ENCODE measurements around the gene USP7. TPM values are rescaled to one million over a fixed set of nuclear protein-coding genes. Genes with fewer than 3 reads are reported as not detected.

USP7 gene
- total and polyA plus RNA-seq, 8 donors = 70.4 to 159 (median 119) TPM

DNA sequence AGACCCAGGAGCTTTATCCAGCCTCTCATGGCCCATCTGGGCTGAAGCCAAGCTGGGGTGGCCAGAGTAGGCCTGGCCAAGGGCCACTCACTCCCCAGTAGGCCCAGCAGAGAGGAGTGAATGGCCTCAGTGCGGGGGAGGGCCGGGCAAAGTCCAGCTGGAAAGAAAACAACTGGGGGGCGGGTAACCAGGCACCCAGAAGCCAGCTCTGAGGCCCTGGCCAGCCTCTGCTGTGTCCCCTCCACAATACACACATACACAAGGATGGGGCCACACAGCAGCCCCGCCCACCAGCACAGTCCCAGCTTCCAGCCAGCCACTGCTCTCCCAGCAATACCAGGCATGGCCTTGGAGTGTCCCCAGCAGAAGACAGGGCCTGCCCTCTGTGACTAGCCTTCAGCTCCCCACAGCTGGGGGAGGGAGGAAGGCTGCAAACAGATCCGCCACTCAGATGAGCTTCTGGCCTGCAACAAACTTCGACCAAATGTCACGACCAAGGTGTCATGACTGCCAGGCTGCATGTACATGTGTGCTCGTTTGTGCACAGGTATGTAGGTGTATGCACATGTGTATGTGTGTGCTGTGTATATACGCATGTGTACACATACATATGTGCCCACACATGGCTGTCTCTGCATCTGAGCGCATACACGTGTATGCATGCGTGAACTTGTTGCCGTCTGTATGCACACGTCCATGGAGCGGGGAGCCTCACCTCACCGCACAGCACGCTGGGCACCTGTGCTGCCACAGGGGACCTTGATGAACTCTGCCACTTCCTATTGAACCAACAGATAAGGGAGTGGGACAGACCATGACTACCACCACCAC lies 99.9 kb downstream of the USP7 start:
- peak in 1 of 2 donors; percentile 22 for TF ChIP-seq CTCF (IDR thresholded peaks at IDR 0.05)
- Histone ChIP-seq H3K27me3 (no peaks in the 10 kb centered on the region), H3K4me1 (peaks cover 33 to 88% of the 10 kb centered on the region in 2 donors), H3K4me3 (peak overlapping the region in 1 of 2 donors; percentile 13), H3K36me3 (peaks cover 0 to 7% of the 10 kb centered on the region in 2 donors), H3K27ac (peak overlapping the region; percentile 61 to 81), H3K9me3 (no peaks in the 10 kb centered on the region)
- intact Hi-C loops (cut with DNase I) = no loop called here
- ATAC-seq = peak; percentile 2
- peak in 1 of 4 donors; percentile 74 for DNase-seq

GRCh38 chr16:8862309-8863130 lies 101.2 kb downstream of the USP7 start:
- H3K27me3 ChIP-seq = no peaks in the 10 kb centered on the region
- peak overlapping the region; percentile 48 to 58 for H3K27ac ChIP-seq
- intact Hi-C loops (cut with DNase I) = no loop called here
- ATAC-seq = no peak
- peaks cover 0 to 17% of the 10 kb centered on the region in 2 donors for H3K36me3 ChIP-seq
- H3K9me3 ChIP-seq = no peaks in the 10 kb centered on the region
- peak in 1 of 4 donors; percentile 60 for DNase-seq
- TF ChIP-seq CTCF (IDR thresholded peaks at IDR 0.05) = no peak
- H3K4me1 ChIP-seq = peaks cover 30 to 88% of the 10 kb centered on the region in 2 donors
- H3K4me3 ChIP-seq = no peak overlapping the region

DNA sequence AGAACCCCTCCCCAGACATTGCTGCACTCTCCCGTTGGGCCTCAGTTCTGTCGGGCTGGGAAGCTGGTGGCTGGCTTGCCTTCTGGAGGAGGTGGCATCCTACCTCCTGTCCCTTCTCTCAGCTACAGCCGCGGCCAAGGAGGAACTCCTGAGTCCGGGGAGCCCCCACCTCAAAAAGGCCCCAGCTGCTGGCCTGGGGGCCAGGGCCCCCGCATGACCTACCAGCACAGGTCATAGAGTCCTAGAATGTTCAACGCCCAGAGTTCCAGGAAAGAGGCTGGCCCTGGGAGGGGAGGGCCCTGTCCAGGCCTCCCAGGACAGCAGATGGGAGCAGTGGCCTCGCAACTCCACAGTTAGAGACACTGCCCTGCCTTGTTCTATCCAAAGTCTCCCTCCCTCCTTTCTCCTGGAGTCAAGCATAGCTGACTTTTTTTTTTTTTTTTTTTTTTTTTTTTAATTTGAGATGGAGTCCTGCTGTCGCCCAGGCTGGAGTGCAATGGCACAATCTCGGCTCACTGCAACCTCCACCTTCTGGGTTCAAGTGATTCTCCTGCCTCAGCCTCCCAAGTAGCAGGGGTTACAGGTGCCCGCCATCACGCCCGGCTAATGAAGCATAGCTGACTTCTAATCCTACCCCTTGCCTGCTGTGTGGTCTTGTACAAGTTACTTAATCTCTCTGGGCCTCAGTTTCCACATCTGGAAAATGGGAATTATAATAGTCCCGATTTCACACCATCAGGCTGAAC lies 102.0 kb downstream of the USP7 start:
- intact Hi-C loops (cut with DNase I) = no loop called here
- H3K27me3 ChIP-seq = no peaks in the 10 kb centered on the region
- peak overlapping the region; percentile 26 to 58 for H3K27ac ChIP-seq
- H3K9me3 ChIP-seq = no peaks in the 10 kb centered on the region
- peak in 2 of 4 donors; percentile 42 to 60 for DNase-seq
- no peak for TF ChIP-seq CTCF (IDR thresholded peaks at IDR 0.05)
- peak; percentile 6 for ATAC-seq
- no peak overlapping the region for H3K4me3 ChIP-seq
- H3K36me3 ChIP-seq = peaks cover 0 to 20% of the 10 kb centered on the region in 2 donors
- H3K4me1 ChIP-seq = peaks cover 29 to 81% of the 10 kb centered on the region in 2 donors

DNA sequence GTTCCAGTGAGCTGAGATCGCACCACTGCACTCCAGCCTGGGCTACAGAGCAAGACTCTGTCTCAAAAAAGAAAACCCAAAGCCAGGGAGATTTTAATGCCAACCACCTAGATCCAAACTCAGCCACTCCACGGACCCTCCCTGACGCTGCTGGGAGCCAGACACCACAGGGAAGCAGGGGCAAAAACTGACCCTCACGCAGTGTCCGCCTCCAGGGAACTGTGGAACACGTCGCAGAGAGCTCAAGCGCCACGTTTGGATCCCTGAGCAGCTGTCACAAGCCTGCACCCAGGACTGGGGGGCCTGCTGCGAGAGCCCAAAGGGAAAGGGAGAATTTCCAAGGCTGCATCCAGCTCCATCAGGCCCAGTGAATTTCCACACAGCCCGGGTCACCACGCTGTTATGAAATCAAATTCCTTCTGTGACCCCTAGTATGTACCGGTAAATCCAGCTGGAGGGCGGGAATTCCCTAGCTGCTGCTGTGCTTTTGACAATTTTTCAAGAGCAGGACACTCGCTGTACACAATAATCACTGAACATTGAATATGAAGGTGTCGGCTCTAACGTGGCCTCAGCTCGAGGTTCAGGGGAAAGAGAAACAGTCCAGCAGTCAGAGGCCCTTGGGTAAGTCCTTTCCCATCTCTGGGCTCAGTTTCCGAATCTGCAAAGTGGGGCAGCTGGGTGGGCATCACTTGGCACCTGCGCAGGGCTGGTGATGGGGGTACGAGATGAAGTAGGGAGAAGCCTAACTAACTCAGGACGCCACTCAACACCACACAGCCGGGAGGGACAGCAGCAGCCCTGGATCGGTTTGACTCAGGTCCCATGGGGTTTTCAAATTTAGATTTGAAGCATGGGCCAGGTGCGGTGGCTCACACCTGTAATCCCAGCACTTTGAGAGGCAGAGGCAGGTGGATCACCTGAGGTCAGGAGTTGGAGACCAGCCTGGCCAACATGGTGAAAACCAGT lies 103.5 kb downstream of the USP7 start:
- H3K4me1 ChIP-seq = peaks cover 21 to 69% of the 10 kb centered on the region in 2 donors

More for the DNA sequence above, 103.5 kb downstream of the USP7 start:
- no peaks in the 10 kb centered on the region for H3K9me3 ChIP-seq
- no peak overlapping the region for H3K4me3 ChIP-seq
- intact Hi-C loops (cut with DNase I) = no loop called here
- H3K27ac ChIP-seq = peak overlapping the region in 1 of 2 donors; percentile 65
- TF ChIP-seq CTCF (IDR thresholded peaks at IDR 0.05) = no peak
- H3K27me3 ChIP-seq = no peaks in the 10 kb centered on the region
- DNase-seq = peak in 3 of 4 donors; percentile 34 to 56 (median 51)
- peak; percentile 15 for ATAC-seq
- H3K36me3 ChIP-seq = peaks cover 0 to 36% of the 10 kb centered on the region in 2 donors
